H1 (cell line): ENCODE results near the gene GGA2. TPM values are rescaled to one million over a fixed set of nuclear protein-coding genes. Genes with fewer than 3 reads are reported as not detected.

Experiments
- CTCF ChIA-PET: fragments of 300-600 bp; sonication (Branson Sonifier 250); formaldehyde crosslinking; loops from one replicate; lab custom pipeline; 2021; ENCODE audit not compliant: partially characterized antibody; lab: Charles Lee
- POLR2A ChIA-PET: fragments of 300-600 bp; sonication (Branson Sonifier 250); formaldehyde crosslinking; loops from one replicate; lab custom pipeline; 2021; ENCODE audit warnings: inconsistent platforms; ENCODE audit not compliant: partially characterized antibody; lab: Charles Lee
- DNase-seq, 2 experiments: peaks; one replicate each; pipeline versions ENCODE4 v3.0.0 to v3.0.0-alpha.2; 2010 to 2022; ENCODE audit warnings: low spot score in 2 of 2, low read depth in 1 of 2, mixed read lengths in 1 of 2
- FAIRE-seq: peaks from 2 replicates; lab custom pipeline; 2011; peaks lifted over from hg19 to GRCh38; lab: Jason Lieb, UNC
- H2AFZ ChIP-seq: 2 replicates; pipeline ENCODE4 v1.8.1; 2012; ENCODE audit warnings: low read length, inconsistent platforms
- H2AK5ac ChIP-seq: 2 replicates; pipeline ENCODE4 v1.6.1; 2013; ENCODE audit warnings: low read depth, low read length
- H2BK120ac ChIP-seq: replicated peaks from 2 replicates; pipeline ENCODE3; 2013; ENCODE audit warnings: low read depth, low read length, inconsistent platforms
- H2BK12ac ChIP-seq: 2 replicates; pipeline ENCODE4 v1.6.1; 2013; ENCODE audit warnings: low read depth, low read length
- H2BK15ac ChIP-seq: 2 replicates; pipeline ENCODE4 v1.6.1; 2013; ENCODE audit warnings: low read length
- H2BK20ac ChIP-seq: 2 replicates; pipeline ENCODE4 v1.6.1; 2013; ENCODE audit warnings: low read length
- H2BK5ac ChIP-seq: 2 replicates; pipeline ENCODE4 v1.6.1; 2013; ENCODE audit warnings: low read depth, low read length
- H3K14ac ChIP-seq: 2 replicates; pipeline ENCODE4 v1.6.1; 2013; ENCODE audit warnings: inconsistent platforms; ENCODE audit not compliant: insufficient read length
- H3K18ac ChIP-seq: 2 replicates; pipeline ENCODE4 v1.6.1; 2013; ENCODE audit warnings: low read length; ENCODE audit errors: extremely low read depth
- H3K23ac ChIP-seq: 2 replicates; pipeline ENCODE4 v1.6.1; 2013; ENCODE audit warnings: inconsistent platforms; ENCODE audit not compliant: insufficient read length
- H3K23me2 ChIP-seq: 2 replicates; pipeline ENCODE4 v1.6.1; 2013; ENCODE audit warnings: low read depth, low read length
- H3K27ac ChIP-seq: 2 replicates; pipeline ENCODE4 v1.6.1; 2011; ENCODE audit warnings: low read depth, low read length, inconsistent platforms
- H3K27me3 ChIP-seq, 4 experiments: replicated peaks in 1 of 4; 1 replicate in 1 of 4; 2 replicates in 3 of 4; pipeline versions ENCODE4 v1.6.1 to v1.8.1; 2011 to 2013; ENCODE audit warnings: low read length in 3 of 4, mild to moderate bottlenecking in 3 of 4, inconsistent platforms in 2 of 4, mixed read lengths in 2 of 4, moderate library complexity in 1 of 4; ENCODE audit not compliant: control insufficient read depth in 3 of 4, insufficient read depth in 3 of 4; ENCODE audit errors: extremely low read depth in 1 of 4
- H3K36me3 ChIP-seq, 4 experiments: 2 replicates each; pipeline versions ENCODE4 v1.6.1 to v1.8.1; 2011 to 2013; ENCODE audit warnings: mild to moderate bottlenecking in 4 of 4, low read length in 3 of 4, moderate library complexity in 2 of 4, control low read depth in 1 of 4, inconsistent platforms in 1 of 4; ENCODE audit not compliant: insufficient read depth in 4 of 4, control insufficient read depth in 2 of 4
- H3K4ac ChIP-seq: replicated peaks from 2 replicates; pipeline ENCODE3; 2013; ENCODE audit warnings: low read length, low read depth, mixed read lengths, inconsistent platforms; ENCODE audit not compliant: insufficient read length
- H3K4me1 ChIP-seq, 4 experiments: replicated peaks in 1 of 4; 1 replicate in 1 of 4; 2 replicates in 3 of 4; pipeline versions ENCODE4 v1.6.1 to v1.8.1; 2011 to 2013; ENCODE audit warnings: low read length in 3 of 4, inconsistent platforms in 2 of 4, mixed read lengths in 1 of 4; ENCODE audit not compliant: insufficient read depth in 4 of 4, control insufficient read depth in 3 of 4
- H3K4me2 ChIP-seq, 2 experiments: 2 replicates each; pipeline versions ENCODE4 v1.6.1 to v1.8.1; 2011 to 2013; ENCODE audit warnings: low read depth in 2 of 2, low read length in 2 of 2, control low read depth in 1 of 2, inconsistent platforms in 1 of 2, mild to moderate bottlenecking in 1 of 2; ENCODE audit not compliant: insufficient read depth in 1 of 2
- H3K4me3 ChIP-seq, 4 experiments: fragments of 200-600, 300-600 bp in 1 of 4; sonication (generic), shearing (Covaris generic), sonication (Bioruptor Twin) in 1 of 4; 2 replicates each; pipeline versions ENCODE4 v1.5.1 to v1.8.1; 2011 to 2016; ENCODE audit warnings: low read length in 4 of 4, low read depth in 3 of 4, control low read depth in 2 of 4, inconsistent platforms in 2 of 4, mild to moderate bottlenecking in 2 of 4, mixed read lengths in 1 of 4, moderate library complexity in 1 of 4; ENCODE audit not compliant: insufficient read depth in 2 of 4; ENCODE audit errors: extremely low read depth in 1 of 4
- H3K56ac ChIP-seq: replicated peaks from 2 replicates; pipeline ENCODE3; 2013; ENCODE audit warnings: low read depth, mild to moderate bottlenecking, mixed read lengths, low read length, inconsistent platforms; ENCODE audit not compliant: insufficient read length
- H3K79me1 ChIP-seq: 2 replicates; pipeline ENCODE4 v1.6.1; 2013; ENCODE audit warnings: low read depth, low read length, control low read depth
- H3K79me2 ChIP-seq, 2 experiments: 2 replicates each; pipeline versions ENCODE4 v1.6.1 to v1.8.1; 2012 to 2013; ENCODE audit warnings: low read length in 2 of 2, mild to moderate bottlenecking in 2 of 2, inconsistent platforms in 1 of 2; ENCODE audit not compliant: insufficient read depth in 2 of 2, control insufficient read depth in 1 of 2
- H3K9ac ChIP-seq, 4 experiments: replicated peaks in 1 of 4; 1 replicate in 1 of 4; 2 replicates in 3 of 4; pipeline versions ENCODE4 v1.6.1 to v1.8.1; 2011 to 2013; ENCODE audit warnings: low read depth in 3 of 4, low read length in 3 of 4, control low read depth in 2 of 4, mild to moderate bottlenecking in 2 of 4, moderate library complexity in 2 of 4, inconsistent platforms in 1 of 4; ENCODE audit errors: extremely low read depth in 1 of 4
- H3K9me3 ChIP-seq, 2 experiments: 2 replicates each; pipeline versions ENCODE4 v1.6.1 to v1.8.1; 2012 to 2013; ENCODE audit warnings: mild to moderate bottlenecking in 2 of 2, moderate library complexity in 2 of 2, control low read depth in 1 of 2, inconsistent platforms in 1 of 2, low read depth in 1 of 2, low read length in 1 of 2, mixed read lengths in 1 of 2; ENCODE audit not compliant: insufficient read depth in 2 of 2
- H4K20me1 ChIP-seq, 2 experiments: replicated peaks in 1 of 2; 2 replicates each; pipeline versions ENCODE3 to v1.8.1; 2011 to 2013; ENCODE audit warnings: inconsistent platforms in 2 of 2, low read length in 2 of 2, mild to moderate bottlenecking in 1 of 2; ENCODE audit not compliant: insufficient read depth in 2 of 2, control insufficient read depth in 1 of 2
- H4K5ac ChIP-seq: 2 replicates; pipeline ENCODE4 v1.6.1; 2013; ENCODE audit warnings: low read length, low read depth, mixed read lengths, inconsistent platforms; ENCODE audit not compliant: insufficient read length
- H4K8ac ChIP-seq: 2 replicates; pipeline ENCODE4 v1.8.0; 2013; ENCODE audit warnings: mild to moderate bottlenecking, moderate library complexity, low read length, inconsistent platforms; ENCODE audit not compliant: insufficient read depth; ENCODE audit errors: extremely low read depth
- H4K91ac ChIP-seq: replicated peaks from 2 replicates; pipeline ENCODE3; 2013; ENCODE audit warnings: low read length, mixed read lengths, inconsistent platforms; ENCODE audit not compliant: insufficient read length
- BACH1 ChIP-seq: IDR thresholded peaks from 2 replicates; pipeline ENCODE4 v1.6.1; 2012; ENCODE audit warnings: low read length, improper control_type of control experiment
- CEBPB ChIP-seq: IDR thresholded peaks from 2 replicates; pipeline ENCODE4 v1.6.1; 2012; ENCODE audit warnings: low read depth, low read length
- CHD1 ChIP-seq: IDR thresholded peaks from 2 replicates; pipeline ENCODE4 v1.6.1; 2012; ENCODE audit warnings: low read depth, low read length, improper control_type of control experiment
- HDAC2 ChIP-seq, 2 experiments: fragments of 300-600 bp in 1 of 2; sonication (generic) in 1 of 2; IDR thresholded peaks; 2 replicates each; pipeline ENCODE4 v1.6.1; 2011 to 2012; ENCODE audit warnings: low read depth in 2 of 2, low read length in 2 of 2, mild to moderate bottlenecking in 2 of 2, moderate library complexity in 2 of 2, borderline replicate concordance in 1 of 2, inconsistent platforms in 1 of 2
- JUND ChIP-seq: IDR thresholded peaks from 2 replicates; pipeline ENCODE4 v1.6.1; 2011; ENCODE audit warnings: mild to moderate bottlenecking, improper control_type of control experiment, low read length
- KDM4A ChIP-seq: IDR thresholded peaks from one replicate; pipeline ENCODE4 v1.7.1; 2012; ENCODE audit warnings: low read depth, mild to moderate bottlenecking, moderate library complexity, low read length, inconsistent platforms; ENCODE audit not compliant: severe bottlenecking
- MAX ChIP-seq: IDR thresholded peaks from 2 replicates; pipeline ENCODE4 v1.6.1; 2012; ENCODE audit warnings: inconsistent platforms
- PHF8 ChIP-seq: fragments of 200-600 bp; sonication (generic); conservative IDR thresholded peaks from 2 replicates; pipeline ENCODE4 v1.7.1; 2012; ENCODE audit warnings: low read depth, mild to moderate bottlenecking, inconsistent platforms, low read length, moderate library complexity
- SIN3A ChIP-seq, 2 experiments: IDR thresholded peaks in 1 of 2; conservative IDR thresholded peaks in 1 of 2; 2 replicates each; pipeline ENCODE4 v1.6.1; 2011 to 2012; ENCODE audit warnings: low read length in 2 of 2, improper control_type of control experiment in 1 of 2, low read depth in 1 of 2, mild to moderate bottlenecking in 1 of 2
- SIX5 ChIP-seq: IDR thresholded peaks from 2 replicates; pipeline ENCODE4 v1.6.1; 2011; ENCODE audit warnings: mild to moderate bottlenecking, low read depth, low read length
- TCF12 ChIP-seq: IDR thresholded peaks from 2 replicates; pipeline ENCODE4 v1.6.1; 2011; ENCODE audit warnings: low read depth, mild to moderate bottlenecking, low read length
- WGBS, 2 experiments: shearing (Covaris generic) in 1 of 2; methylation state at CpG; one replicate each; pipeline versions ENCODE4 v1.1.6 to v1.1.7; 2013 to 2015; ENCODE audit warnings: low lambda C conversion rate in 2 of 2, mixed read lengths in 2 of 2, inconsistent platforms in 1 of 2, low coverage in 1 of 2, missing lambda C conversion rate in 1 of 2; ENCODE audit not compliant: insufficient replicate concordance in 2 of 2, insufficient coverage in 1 of 2, insufficient read length in 1 of 2; ENCODE audit errors: extremely low coverage in 1 of 2, missing lambda C conversion rate in 1 of 2; 5-methylcytosine and 5-hydroxymethylcytosine counted together
- polyA plus RNA-seq, 7 experiments: library from polyadenylated mRNA; depleted of rRNA in 3 of 7; stranded (reverse) in 5 of 7; unstranded in 2 of 7; fragments of >200 nt in 5 of 7; fragments of 200-250 nt in 2 of 7; gene quantifications; 1 replicate in 5 of 7; 2 replicates in 1 of 7; 4 replicates in 1 of 7; pipeline versions ENCODE4 v1.2.1 to v1.2.3, GENCODE V29; 2011 to 2013; ENCODE audit warnings: missing spikeins in 2 of 7, mixed read lengths in 2 of 7
- total RNA-seq: library from RNA; stranded (reverse); fragmentation: NEBNext Ultra II Directional; extraction: Animal tissue kit (Norgen Biotek cat#: 25700); gene quantifications from 2 replicates; pipeline ENCODE4 v1.2.1, GENCODE V29; 2021
- TF ChIP-seq, protein P1 (sequence below): IDR thresholded peaks from 2 replicates; pipeline ENCODE4 v1.6.1; 2012; ENCODE audit warnings: low read length, inconsistent platforms

GGA2 gene
- total and polyA plus RNA-seq, 2 of the 8 experiments (the other 6 are each of a cell fraction or from before 2014, with no cell fraction given) = 65.8 to 114 TPM

DNA sequence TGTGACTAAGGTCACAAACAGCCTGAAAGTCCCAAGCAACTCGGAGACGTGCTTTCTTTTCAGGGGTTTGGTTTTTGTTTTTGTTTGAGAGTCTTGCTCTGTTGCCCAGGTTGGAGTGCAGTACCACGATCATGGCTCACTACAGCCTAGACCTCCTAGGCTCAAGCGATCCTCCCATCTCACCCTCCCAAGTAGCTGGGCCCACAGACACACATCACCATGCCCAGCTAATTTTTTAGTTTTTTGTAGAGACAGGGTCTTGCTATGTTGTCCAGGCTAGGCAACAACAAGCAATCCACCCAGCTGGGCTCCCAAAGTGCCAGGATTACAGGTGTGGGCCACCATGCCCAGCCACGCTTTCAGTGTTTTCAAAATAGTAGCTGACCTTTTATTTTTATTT, 19.8 kb upstream of the GGA2 start:
- no peaks in the 10 kb centered on the region for H3K79me2 ChIP-seq
- peaks cover 23 to 60% (median 52%) of the 10 kb centered on the region in 4 experiments for H3K36me3 ChIP-seq
- H3K23me2 ChIP-seq = no peaks in the 10 kb centered on the region
- no peak overlapping the region for H2AK5ac ChIP-seq
- POLR2A ChIA-PET = interaction anchor here (0.7 to 1.9 kb wide), 3 partner anchors 9 to 28 kb away, joined by 3 to 8 read pairs (median 7); partner anchors contain the start of genes EARS2, GGA2 and UBFD1
- H3K56ac ChIP-seq = no peak overlapping the region
- no peak overlapping the region for H2BK20ac ChIP-seq
- CTCF ChIA-PET = interaction anchor here (1.0 to 1.1 kb wide), 2 partner anchors 12 to 21 kb away, joined by 3 read pairs; no protein-coding TSS in a partner anchor
- H3K23ac ChIP-seq = no peak overlapping the region
- no peak for DNase-seq
- no peak overlapping the region for H2BK5ac ChIP-seq
- H3K4ac ChIP-seq = no peak overlapping the region
- H2BK12ac ChIP-seq = no peak overlapping the region
- no peak overlapping the region for H3K4me3 ChIP-seq
- H3K9ac ChIP-seq = no peak overlapping the region
- H3K27me3 ChIP-seq = no peaks in the 10 kb centered on the region
- no peak overlapping the region for H3K18ac ChIP-seq
- H2BK120ac ChIP-seq = no peak overlapping the region
- FAIRE-seq = no peak
- 92% methylated on average over 5 of the region's 5 CpGs; no CpG with 5 or more reads in 1 of the 2 experiments for WGBS, 2 experiments
- H3K9me3 ChIP-seq = no peaks in the 10 kb centered on the region
- no peak overlapping the region for H4K5ac ChIP-seq
- no peak overlapping the region for H3K4me2 ChIP-seq
- H4K20me1 ChIP-seq = peaks cover 0 to 1% of the 10 kb centered on the region in 2 experiments
- no peak overlapping the region for H3K14ac ChIP-seq
- H3K27ac ChIP-seq = no peak overlapping the region
- H3K79me1 ChIP-seq = no peaks in the 10 kb centered on the region
- no peak overlapping the region for H4K91ac ChIP-seq
- no peak overlapping the region for H2AFZ ChIP-seq
- no peaks in the 10 kb centered on the region for H3K4me1 ChIP-seq
- H2BK15ac ChIP-seq = no peak overlapping the region
- no peak overlapping the region for H4K8ac ChIP-seq
- no peak for TF ChIP-seq SIN3A (conservative IDR thresholded peaks at IDR 0.05 in 1 of 2, IDR thresholded peaks at IDR 0.05 in 1 of 2; ENCODE audit: low read depth in 1 of 2, low read length in 2 of 2)
- no peak for TF ChIP-seq CHD1
- TF ChIP-seq SIX5 = no peak
- TF ChIP-seq MAX = no peak
- TF ChIP-seq KDM4A = no peak
- TF ChIP-seq JUND = no peak
- TF ChIP-seq HDAC2 (IDR thresholded peaks at IDR 0.05; ENCODE audit: borderline replicate concordance in 1 of 2, low read depth in 2 of 2, low read length in 2 of 2) = no peak
- TF ChIP-seq PHF8 = no peak
- TF ChIP-seq TCF12 = no peak
- TF ChIP-seq CEBPB = no peak
- TF ChIP-seq, protein P1, sequence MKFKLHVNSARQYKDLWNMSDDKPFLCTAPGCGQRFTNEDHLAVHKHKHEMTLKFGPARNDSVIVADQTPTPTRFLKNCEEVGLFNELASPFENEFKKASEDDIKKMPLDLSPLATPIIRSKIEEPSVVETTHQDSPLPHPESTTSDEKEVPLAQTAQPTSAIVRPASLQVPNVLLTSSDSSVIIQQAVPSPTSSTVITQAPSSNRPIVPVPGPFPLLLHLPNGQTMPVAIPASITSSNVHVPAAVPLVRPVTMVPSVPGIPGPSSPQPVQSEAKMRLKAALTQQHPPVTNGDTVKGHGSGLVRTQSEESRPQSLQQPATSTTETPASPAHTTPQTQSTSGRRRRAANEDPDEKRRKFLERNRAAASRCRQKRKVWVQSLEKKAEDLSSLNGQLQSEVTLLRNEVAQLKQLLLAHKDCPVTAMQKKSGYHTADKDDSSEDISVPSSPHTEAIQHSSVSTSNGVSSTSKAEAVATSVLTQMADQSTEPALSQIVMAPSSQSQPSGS = no peak
- TF ChIP-seq BACH1 = no peak
